SK-N-SH treated with all-trans-retinoic acid at 6 μM for 48 hours (cell line): ENCODE results near the gene ECHS1.

ENCODE experiments used
- ATAC-seq: fragments of 200-7000 bp; cut with Tn5 transposase; 3 replicates; pipeline ENCODE4 v1.9.1; 2020; ENCODE audit warnings: mild to moderate bottlenecking, moderate library complexity
- ARNTL ChIP-seq: fragments of 450-650 bp; formaldehyde crosslinking; IDR thresholded peaks from 2 replicates; pipeline ENCODE4 v1.5.0; 2020; ENCODE audit warnings: low read depth, mild to moderate bottlenecking, moderate library complexity, borderline replicate concordance
- BACH2 ChIP-seq: fragments of 250-450 bp; sonication (Bioruptor Pico); IDR thresholded peaks from 2 replicates; pipeline ENCODE4 v1.9.0; 2021; ENCODE audit warnings: mild to moderate bottlenecking, borderline replicate concordance
- CSDC2 ChIP-seq: fragments of 250-450 bp; sonication (Bioruptor Pico); IDR thresholded peaks from 2 replicates; pipeline ENCODE4 v1.5.0; 2020; ENCODE audit warnings: mild to moderate bottlenecking, moderate library complexity
- CSRNP3 ChIP-seq: fragments of 250-450 bp; sonication (Bioruptor Pico); IDR thresholded peaks from 2 replicates; pipeline ENCODE4 v1.5.1; 2021; ENCODE audit warnings: mild to moderate bottlenecking, moderate library complexity
- ESRRG ChIP-seq: fragments of 250-450 bp; sonication (Bioruptor Pico); IDR thresholded peaks from 2 replicates; pipeline ENCODE4 v1.6.1; 2021; ENCODE audit warnings: mild to moderate bottlenecking
- ISL1 ChIP-seq: fragments of 250-450 bp; sonication (Bioruptor Pico); IDR thresholded peaks from 2 replicates; pipeline ENCODE4 v2.1.2; 2022; ENCODE audit warnings: mild to moderate bottlenecking, moderate library complexity
- OSR1 ChIP-seq: fragments of 250-450 bp; sonication (Bioruptor Pico); IDR thresholded peaks from 2 replicates; pipeline ENCODE4 v1.8.0; 2022; ENCODE audit warnings: moderate library complexity, mild to moderate bottlenecking, inconsistent platforms
- PATZ1 ChIP-seq: fragments of 250-450 bp; sonication (Bioruptor Pico); IDR thresholded peaks from 2 replicates; pipeline ENCODE4 v1.8.0; 2020; ENCODE audit warnings: mild to moderate bottlenecking, moderate library complexity, borderline replicate concordance
- PPARA ChIP-seq: fragments of 250-450 bp; sonication (Bioruptor Pico); IDR thresholded peaks from 2 replicates; pipeline ENCODE4 v1.5.0; 2020; ENCODE audit warnings: mild to moderate bottlenecking, borderline replicate concordance
- RARB ChIP-seq: fragments of 250-450 bp; sonication (Bioruptor Pico); IDR thresholded peaks from 2 replicates; pipeline ENCODE4 v1.8.0; 2021; ENCODE audit warnings: mild to moderate bottlenecking, moderate library complexity
- SNAI2 ChIP-seq: fragments of 250-450 bp; sonication (Bioruptor Pico); IDR thresholded peaks from 2 replicates; pipeline ENCODE4 v1.5.0; 2020; ENCODE audit warnings: mild to moderate bottlenecking, moderate library complexity
- TCF4 ChIP-seq: fragments of 250-450 bp; sonication (Bioruptor Pico); IDR thresholded peaks from 2 replicates; pipeline ENCODE4 v1.8.0; 2021; ENCODE audit warnings: mild to moderate bottlenecking, moderate library complexity, borderline replicate concordance
- TOX ChIP-seq: fragments of 250-450 bp; sonication (Bioruptor Pico); IDR thresholded peaks from 2 replicates; pipeline ENCODE4 v1.8.0; 2021; ENCODE audit warnings: mild to moderate bottlenecking, moderate library complexity, borderline replicate concordance
- ZC3H10 ChIP-seq: fragments of 250-450 bp; sonication (Bioruptor Pico); IDR thresholded peaks from 2 replicates; pipeline ENCODE4 v1.5.1; 2021; ENCODE audit warnings: mild to moderate bottlenecking, moderate library complexity
- ZFP30 ChIP-seq: fragments of 450-650 bp; formaldehyde crosslinking; IDR thresholded peaks from 2 replicates; pipeline ENCODE4 v1.5.0; 2022; ENCODE audit warnings: mild to moderate bottlenecking, moderate library complexity
- ZNF565 ChIP-seq: fragments of 450-650 bp; formaldehyde crosslinking; conservative IDR thresholded peaks from 2 replicates; pipeline ENCODE4 v1.5.0; 2020; ENCODE audit warnings: low read depth, mild to moderate bottlenecking, moderate library complexity
- ZNF70 ChIP-seq: fragments of 450-650 bp; formaldehyde crosslinking; IDR thresholded peaks from 2 replicates; pipeline ENCODE4 v1.5.0; 2020; ENCODE audit warnings: mild to moderate bottlenecking, moderate library complexity
- ZNF8 ChIP-seq: fragments of 450-650 bp; formaldehyde crosslinking; IDR thresholded peaks from 2 replicates; pipeline ENCODE4 v1.5.0; 2020; ENCODE audit warnings: mild to moderate bottlenecking, moderate library complexity
- TF ChIP-seq, protein P1 (sequence below): fragments of 250-450 bp; sonication (Bioruptor Pico); IDR thresholded peaks from 2 replicates; pipeline ENCODE4 v1.8.0; 2021; ENCODE audit warnings: low read depth, mild to moderate bottlenecking, moderate library complexity, borderline replicate concordance
- TF ChIP-seq, protein P2 (sequence below): fragments of 250-450 bp; sonication (Bioruptor Pico); IDR thresholded peaks from 2 replicates; pipeline ENCODE4 v1.5.0; 2020; ENCODE audit warnings: mild to moderate bottlenecking, moderate library complexity

The ECHS1 gene

DNA sequence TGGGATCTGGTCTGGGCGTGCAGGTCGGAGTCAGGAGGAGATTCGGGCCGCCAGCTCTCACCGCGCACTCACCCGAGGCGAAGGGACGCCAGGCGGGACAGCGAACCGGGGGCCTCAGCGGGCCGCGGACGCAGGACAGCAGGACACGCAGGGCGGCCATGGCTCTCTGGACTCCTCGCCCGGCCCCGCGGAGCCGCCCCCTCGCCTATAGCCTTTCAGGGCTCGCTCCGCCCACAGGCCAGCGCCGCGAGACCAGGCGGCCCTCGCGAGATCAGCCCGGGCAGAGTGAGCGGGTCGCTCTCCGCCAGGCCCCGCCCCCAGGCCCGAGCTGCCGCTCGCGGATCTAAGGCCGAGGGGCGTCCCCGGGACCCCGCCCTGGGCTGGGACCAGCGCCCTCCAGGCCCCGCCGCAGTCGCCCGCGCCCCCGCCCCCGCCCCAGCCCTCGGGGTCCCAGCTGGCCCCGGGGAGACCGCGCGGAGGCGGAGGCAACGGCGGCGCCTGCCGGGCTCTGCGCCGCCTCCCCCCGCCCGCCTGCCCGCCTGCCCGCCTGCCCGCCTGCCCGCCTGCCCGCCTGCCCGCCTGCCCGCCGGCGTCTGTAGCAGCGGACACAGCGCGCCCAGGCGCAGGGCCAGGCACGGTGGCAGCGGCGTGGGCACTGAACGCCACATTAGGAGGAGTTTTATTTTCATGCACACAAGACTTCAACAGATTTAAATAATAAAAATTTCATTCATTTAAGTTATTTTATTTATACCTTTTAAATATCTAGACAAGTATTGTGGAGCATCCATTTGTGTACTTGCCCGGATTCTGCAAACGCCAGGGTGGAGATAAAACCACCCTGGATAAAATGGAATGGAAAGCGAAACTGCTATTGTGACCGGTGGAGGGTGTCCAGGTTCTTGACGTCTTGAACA lies at the start of gene ECHS1:
Gene ECHS1, minus strand, starts transcription at position 181 of the 917 bp plus-strand sequence. Its CDS starts 21 bp downstream, at position 160.
- peak; percentile 100 for ATAC-seq
- TF ChIP-seq ISL1 (CRISPR knock-in tag) = no peak
- no peak for TF ChIP-seq RARB (CRISPR knock-in tag)
- no peak for TF ChIP-seq ZC3H10 (CRISPR knock-in tag)
- TF ChIP-seq, protein P1, sequence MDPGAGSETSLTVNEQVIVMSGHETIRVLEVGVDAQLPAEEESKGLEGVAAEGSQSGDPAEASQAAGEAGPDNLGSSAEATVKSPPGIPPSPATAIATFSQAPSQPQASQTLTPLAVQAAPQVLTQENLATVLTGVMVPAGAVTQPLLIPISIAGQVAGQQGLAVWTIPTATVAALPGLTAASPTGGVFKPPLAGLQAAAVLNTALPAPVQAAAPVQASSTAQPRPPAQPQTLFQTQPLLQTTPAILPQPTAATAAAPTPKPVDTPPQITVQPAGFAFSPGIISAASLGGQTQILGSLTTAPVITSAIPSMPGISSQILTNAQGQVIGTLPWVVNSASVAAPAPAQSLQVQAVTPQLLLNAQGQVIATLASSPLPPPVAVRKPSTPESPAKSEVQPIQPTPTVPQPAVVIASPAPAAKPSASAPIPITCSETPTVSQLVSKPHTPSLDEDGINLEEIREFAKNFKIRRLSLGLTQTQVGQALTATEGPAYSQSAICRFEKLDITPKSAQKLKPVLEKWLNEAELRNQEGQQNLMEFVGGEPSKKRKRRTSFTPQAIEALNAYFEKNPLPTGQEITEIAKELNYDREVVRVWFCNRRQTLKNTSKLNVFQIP (CRISPR knock-in tag) = no peak
- TF ChIP-seq TOX (CRISPR knock-in tag) = no peak
- TF ChIP-seq ZNF8 (CRISPR knock-in tag) = no peak
- no peak for TF ChIP-seq CSDC2 (CRISPR knock-in tag)
- no peak for TF ChIP-seq ZFP30 (CRISPR knock-in tag)
- TF ChIP-seq TCF4 (CRISPR knock-in tag) = no peak
- no peak for TF ChIP-seq BACH2 (CRISPR knock-in tag)
- TF ChIP-seq SNAI2 (CRISPR knock-in tag) = no peak
- no peak for TF ChIP-seq ARNTL (CRISPR knock-in tag)
- no peak for TF ChIP-seq PATZ1
- TF ChIP-seq ZNF70 (CRISPR knock-in tag) = no peak
- no peak for TF ChIP-seq CSRNP3 (CRISPR knock-in tag)
- TF ChIP-seq OSR1 (CRISPR knock-in tag) = no peak

DNA sequence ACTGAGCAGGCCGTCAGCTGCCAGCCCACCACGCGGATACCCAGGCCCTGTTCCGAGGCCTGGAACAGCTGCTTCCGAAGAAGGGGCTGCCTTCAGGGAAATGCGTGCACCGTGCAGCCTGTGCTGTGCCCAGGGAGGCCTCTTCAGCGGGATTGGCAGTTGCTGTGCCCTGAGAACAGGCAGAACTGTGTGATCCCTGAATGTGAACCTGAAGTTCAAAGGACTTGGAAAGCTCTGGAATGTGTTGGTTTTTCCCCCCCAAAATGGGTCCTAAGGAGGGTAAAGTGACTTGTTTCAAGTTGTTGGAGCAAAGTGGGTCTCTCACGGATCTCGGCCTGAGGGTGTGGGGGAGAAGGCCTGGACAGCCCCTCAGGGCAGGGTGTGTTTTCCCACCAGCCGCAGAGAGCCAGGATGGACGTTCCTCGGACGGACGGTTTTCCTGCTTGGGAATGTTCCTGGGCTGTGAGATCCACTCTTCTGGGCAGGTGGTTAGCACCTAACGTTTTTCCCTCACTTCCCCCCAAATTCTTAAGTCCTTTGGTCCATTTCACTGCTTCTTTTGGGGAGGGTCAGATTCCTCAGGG lies 49.2 kb upstream of the ECHS1 start:
- TF ChIP-seq ISL1 (CRISPR knock-in tag) (no peak), ZNF565 (no peak), CSDC2 (CRISPR knock-in tag) (no peak), ZNF8 (CRISPR knock-in tag) (no peak), BACH2 (CRISPR knock-in tag) (no peak), PPARA (CRISPR knock-in tag) (no peak), TCF4 (CRISPR knock-in tag) (no peak)
- ATAC-seq = no peak

GRCh38 chr10:133421336-133422222 lies 48.4 kb upstream of the ECHS1 start:
- TF ChIP-seq CSRNP3 (CRISPR knock-in tag) (no peak), ESRRG (CRISPR knock-in tag) (no peak), TOX (CRISPR knock-in tag) (no peak), OSR1 (CRISPR knock-in tag) (no peak), ZNF70 (CRISPR knock-in tag) (no peak), PPARA (CRISPR knock-in tag) (no peak), TCF4 (CRISPR knock-in tag) (no peak), BACH2 (CRISPR knock-in tag) (no peak), ZNF565 (no peak)
- TF ChIP-seq, protein P2, sequence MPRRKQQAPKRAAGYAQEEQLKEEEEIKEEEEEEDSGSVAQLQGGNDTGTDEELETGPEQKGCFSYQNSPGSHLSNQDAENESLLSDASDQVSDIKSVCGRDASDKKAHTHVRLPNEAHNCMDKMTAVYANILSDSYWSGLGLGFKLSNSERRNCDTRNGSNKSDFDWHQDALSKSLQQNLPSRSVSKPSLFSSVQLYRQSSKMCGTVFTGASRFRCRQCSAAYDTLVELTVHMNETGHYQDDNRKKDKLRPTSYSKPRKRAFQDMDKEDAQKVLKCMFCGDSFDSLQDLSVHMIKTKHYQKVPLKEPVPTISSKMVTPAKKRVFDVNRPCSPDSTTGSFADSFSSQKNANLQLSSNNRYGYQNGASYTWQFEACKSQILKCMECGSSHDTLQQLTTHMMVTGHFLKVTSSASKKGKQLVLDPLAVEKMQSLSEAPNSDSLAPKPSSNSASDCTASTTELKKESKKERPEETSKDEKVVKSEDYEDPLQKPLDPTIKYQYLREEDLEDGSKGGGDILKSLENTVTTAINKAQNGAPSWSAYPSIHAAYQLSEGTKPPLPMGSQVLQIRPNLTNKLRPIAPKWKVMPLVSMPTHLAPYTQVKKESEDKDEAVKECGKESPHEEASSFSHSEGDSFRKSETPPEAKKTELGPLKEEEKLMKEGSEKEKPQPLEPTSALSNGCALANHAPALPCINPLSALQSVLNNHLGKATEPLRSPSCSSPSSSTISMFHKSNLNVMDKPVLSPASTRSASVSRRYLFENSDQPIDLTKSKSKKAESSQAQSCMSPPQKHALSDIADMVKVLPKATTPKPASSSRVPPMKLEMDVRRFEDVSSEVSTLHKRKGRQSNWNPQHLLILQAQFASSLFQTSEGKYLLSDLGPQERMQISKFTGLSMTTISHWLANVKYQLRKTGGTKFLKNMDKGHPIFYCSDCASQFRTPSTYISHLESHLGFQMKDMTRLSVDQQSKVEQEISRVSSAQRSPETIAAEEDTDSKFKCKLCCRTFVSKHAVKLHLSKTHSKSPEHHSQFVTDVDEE = no peak
- TF ChIP-seq, protein P1 (CRISPR knock-in tag) = no peak
- 0 out of 3 replicates have a peak, but pooled peaks have one; percentile 3 for ATAC-seq
